ENCODE measurements around the gene PVR.

Gene PVR

DNA sequence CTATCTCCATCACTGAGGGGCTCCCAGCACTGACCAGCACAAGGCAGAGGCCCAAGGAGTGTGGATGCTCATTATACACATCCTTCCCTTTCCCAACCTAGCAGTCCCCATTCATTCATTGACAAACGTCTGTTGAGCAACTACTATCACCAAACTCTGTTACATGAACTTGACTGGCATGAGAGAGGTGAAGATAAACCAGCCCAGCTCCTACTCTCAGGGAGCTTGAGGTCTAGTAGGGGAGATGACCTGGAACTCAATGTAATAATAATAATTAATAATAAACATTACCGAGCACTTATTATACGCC is 46.4 kb downstream of the PVR start:
- H3K4me3 ChIP-seq (ENCODE audit: low read depth in 1 of 2, low read length in 2 of 2): no peak overlapping the region
- no peak for ATAC-seq (ENCODE audit: insufficient read depth, low read depth)
- no peaks in the 10 kb centered on the region for H4K20me1 ChIP-seq (ENCODE audit: insufficient read depth, low read length)
- TF ChIP-seq, protein P1, sequence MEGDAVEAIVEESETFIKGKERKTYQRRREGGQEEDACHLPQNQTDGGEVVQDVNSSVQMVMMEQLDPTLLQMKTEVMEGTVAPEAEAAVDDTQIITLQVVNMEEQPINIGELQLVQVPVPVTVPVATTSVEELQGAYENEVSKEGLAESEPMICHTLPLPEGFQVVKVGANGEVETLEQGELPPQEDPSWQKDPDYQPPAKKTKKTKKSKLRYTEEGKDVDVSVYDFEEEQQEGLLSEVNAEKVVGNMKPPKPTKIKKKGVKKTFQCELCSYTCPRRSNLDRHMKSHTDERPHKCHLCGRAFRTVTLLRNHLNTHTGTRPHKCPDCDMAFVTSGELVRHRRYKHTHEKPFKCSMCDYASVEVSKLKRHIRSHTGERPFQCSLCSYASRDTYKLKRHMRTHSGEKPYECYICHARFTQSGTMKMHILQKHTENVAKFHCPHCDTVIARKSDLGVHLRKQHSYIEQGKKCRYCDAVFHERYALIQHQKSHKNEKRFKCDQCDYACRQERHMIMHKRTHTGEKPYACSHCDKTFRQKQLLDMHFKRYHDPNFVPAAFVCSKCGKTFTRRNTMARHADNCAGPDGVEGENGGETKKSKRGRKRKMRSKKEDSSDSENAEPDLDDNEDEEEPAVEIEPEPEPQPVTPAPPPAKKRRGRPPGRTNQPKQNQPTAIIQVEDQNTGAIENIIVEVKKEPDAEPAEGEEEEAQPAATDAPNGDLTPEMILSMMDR (IDR thresholded peaks at IDR 0.05; ENCODE audit: borderline replicate concordance, extremely low read depth, low read length, poor library complexity, severe bottlenecking): no peak
- TF ChIP-seq EZH2 (IDR thresholded peaks at IDR 0.05; ENCODE audit: borderline replicate concordance, low read depth, low read length, severe bottlenecking): no peak
- H2AFZ ChIP-seq (ENCODE audit: low read depth, low read length): no peak overlapping the region
- H3K36me3 ChIP-seq (ENCODE audit: insufficient read depth, low read length): no peaks in the 10 kb centered on the region
- H3K27me3 ChIP-seq (ENCODE audit: insufficient read depth, low read length, poor library complexity): no peaks in the 10 kb centered on the region
- H3K79me2 ChIP-seq (ENCODE audit: insufficient read depth, low read length): no peaks in the 10 kb centered on the region
- H3K27ac ChIP-seq (ENCODE audit: low read length): no peak overlapping the region
- no peak overlapping the region for H3K4me2 ChIP-seq (ENCODE audit: insufficient read depth, low read length)
- H3K9me3 ChIP-seq (ENCODE audit: insufficient read depth, low read length, severe bottlenecking): no peaks in the 10 kb centered on the region
- no peak overlapping the region for H3K9ac ChIP-seq (ENCODE audit: low read depth, low read length)
- H3K4me1 ChIP-seq (ENCODE audit: insufficient read depth, low read length): no peaks in the 10 kb centered on the region
- DNase-seq: no peak

DNA sequence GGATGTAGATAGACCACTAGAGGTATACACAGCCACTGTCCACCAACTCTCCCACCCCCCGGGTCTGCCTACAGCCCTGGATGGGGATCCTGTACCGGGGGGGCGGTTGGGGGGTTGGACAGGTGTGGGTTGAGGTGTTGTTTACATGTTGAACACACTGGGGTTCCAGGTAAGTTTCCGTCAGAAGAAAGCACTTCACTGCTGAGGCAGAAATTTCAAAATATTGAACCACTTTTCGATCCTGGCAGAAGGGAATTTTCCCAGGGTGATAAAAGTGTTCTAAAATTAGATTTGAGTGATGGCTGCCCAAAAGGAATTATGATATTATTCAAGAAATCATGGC is 48.6 kb downstream of the PVR start:
- H3K9me3 ChIP-seq (ENCODE audit: insufficient read depth, low read length, severe bottlenecking): no peaks in the 10 kb centered on the region
- no peaks in the 10 kb centered on the region for H3K4me1 ChIP-seq (ENCODE audit: insufficient read depth, low read length)
- no peaks in the 10 kb centered on the region for H3K36me3 ChIP-seq (ENCODE audit: insufficient read depth, low read length)
- no peaks in the 10 kb centered on the region for H3K27me3 ChIP-seq (ENCODE audit: insufficient read depth, low read length, poor library complexity)
- no peak for TF ChIP-seq EZH2 (IDR thresholded peaks at IDR 0.05; ENCODE audit: borderline replicate concordance, low read depth, low read length, severe bottlenecking)
- TF ChIP-seq, protein P1 (IDR thresholded peaks at IDR 0.05; ENCODE audit: borderline replicate concordance, extremely low read depth, low read length, poor library complexity, severe bottlenecking): no peak
- no peaks in the 10 kb centered on the region for H3K79me2 ChIP-seq (ENCODE audit: insufficient read depth, low read length)
- H2AFZ ChIP-seq (ENCODE audit: low read depth, low read length): no peak overlapping the region
- ATAC-seq (ENCODE audit: insufficient read depth, low read depth): no peak
- H4K20me1 ChIP-seq (ENCODE audit: insufficient read depth, low read length): no peaks in the 10 kb centered on the region
- no peak overlapping the region for H3K9ac ChIP-seq (ENCODE audit: low read depth, low read length)
- H3K4me2 ChIP-seq (ENCODE audit: insufficient read depth, low read length): no peak overlapping the region
- no peak for DNase-seq
- no peak overlapping the region for H3K27ac ChIP-seq (ENCODE audit: low read length)
- H3K4me3 ChIP-seq (ENCODE audit: low read depth in 1 of 2, low read length in 2 of 2): no peak overlapping the region

DNA sequence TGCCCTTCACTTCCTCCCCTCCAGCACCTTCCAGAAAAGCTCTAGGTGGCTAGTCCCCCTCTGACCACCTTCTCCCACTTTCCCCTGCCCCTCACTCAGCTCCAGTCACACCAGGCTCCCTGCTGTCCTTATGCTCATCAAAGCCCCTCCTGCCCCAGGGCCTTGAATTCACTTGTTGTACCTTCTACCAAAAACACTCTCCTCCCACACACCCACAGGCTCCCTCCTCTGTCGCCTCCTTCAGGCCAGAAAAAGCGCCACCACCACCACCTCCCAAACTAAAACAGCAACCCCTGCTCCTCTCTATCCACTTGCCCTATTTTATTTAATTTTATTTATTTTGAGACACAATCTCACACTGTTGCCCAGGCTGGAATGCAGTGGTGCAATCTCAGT is 50.5 kb downstream of the PVR start:
- peak; percentile 9 for DNase-seq
- H3K4me3 ChIP-seq (ENCODE audit: low read depth in 1 of 2, low read length in 2 of 2): no peak overlapping the region
- H3K36me3 ChIP-seq (ENCODE audit: insufficient read depth, low read length): no peaks in the 10 kb centered on the region
- no peak overlapping the region for H3K9ac ChIP-seq (ENCODE audit: low read depth, low read length)
- no peak overlapping the region for H3K27ac ChIP-seq (ENCODE audit: low read length)
- H2AFZ ChIP-seq (ENCODE audit: low read depth, low read length): no peak overlapping the region
- H3K27me3 ChIP-seq (ENCODE audit: insufficient read depth, low read length, poor library complexity): peaks cover 3% of the 10 kb centered on the region
- peaks cover 3% of the 10 kb centered on the region; the same call in 1 of the 2 replicates for H4K20me1 ChIP-seq (ENCODE audit: insufficient read depth, low read length)
- H3K4me1 ChIP-seq (ENCODE audit: insufficient read depth, low read length): no peaks in the 10 kb centered on the region
- no peak for TF ChIP-seq EZH2 (IDR thresholded peaks at IDR 0.05; ENCODE audit: borderline replicate concordance, low read depth, low read length, severe bottlenecking)
- TF ChIP-seq, protein P1 (IDR thresholded peaks at IDR 0.05; ENCODE audit: borderline replicate concordance, extremely low read depth, low read length, poor library complexity, severe bottlenecking): peak; percentile 49
- no peak overlapping the region for H3K4me2 ChIP-seq (ENCODE audit: insufficient read depth, low read length)
- H3K79me2 ChIP-seq (ENCODE audit: insufficient read depth, low read length): no peaks in the 10 kb centered on the region
- H3K9me3 ChIP-seq (ENCODE audit: insufficient read depth, low read length, severe bottlenecking): no peaks in the 10 kb centered on the region
- no peak for ATAC-seq (ENCODE audit: insufficient read depth, low read depth)

Measured in DND-41 (cell line).